ENCODE data around the gene SPACA7. TPM values are rescaled to one million over a fixed set of nuclear protein-coding genes. Genes with fewer than 3 reads are reported as not detected.

SPACA7 gene, protein sequence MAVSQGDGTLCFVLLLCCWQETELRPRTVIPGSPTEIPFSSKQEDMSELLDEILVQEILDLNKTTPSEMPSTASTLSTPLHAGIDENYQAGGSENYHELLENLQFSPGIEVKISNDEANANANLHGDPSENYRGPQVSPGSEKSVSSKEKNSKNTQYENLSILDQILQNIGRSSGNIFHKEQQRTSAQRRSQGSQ
- polyA plus RNA-seq (2012; ENCODE audit: insufficient read length, low read depth): not detected

DNA sequence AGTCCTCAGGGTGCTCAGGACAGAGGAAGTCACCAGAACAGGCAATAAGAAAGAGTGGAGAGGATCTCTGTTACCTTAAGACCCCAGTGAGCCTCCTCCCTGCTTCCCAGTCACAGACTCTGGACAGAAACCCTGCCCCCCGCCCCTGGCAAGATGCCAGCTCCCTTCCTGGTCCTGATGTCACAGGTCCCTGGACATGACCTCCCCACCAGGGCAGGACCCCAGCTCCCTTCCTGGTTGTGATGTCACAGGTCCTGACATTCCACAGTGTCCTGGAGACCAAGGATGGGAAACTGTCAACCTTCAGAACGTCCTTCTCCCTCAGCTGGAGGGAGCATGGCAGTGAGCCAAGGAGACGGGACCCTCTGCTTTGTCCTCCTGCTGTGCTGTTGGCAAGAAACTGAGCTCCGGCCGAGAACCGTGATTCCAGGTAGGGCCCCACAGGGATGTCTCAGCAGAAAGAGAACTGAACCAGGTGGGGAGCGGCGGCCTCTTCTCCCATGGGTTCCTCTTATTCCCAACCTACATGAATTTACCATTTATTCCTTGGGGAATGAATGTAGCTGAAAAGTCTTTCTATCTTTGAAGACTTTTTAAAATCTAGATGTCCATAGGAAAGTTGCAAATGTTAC, at the start of gene SPACA7:
SPACA7 (plus strand) TSS at position 306 of the 632 bp plus-strand sequence; CDS start at position 337, 31 bp downstream.
- TF ChIP-seq SIN3A (IDR thresholded peaks at IDR 0.05; ENCODE audit: borderline replicate concordance, insufficient read depth, low read length): no peak
- TF ChIP-seq POLR2AphosphoS5 (IDR thresholded peaks at IDR 0.05; ENCODE audit: low read depth, low read length): no peak
- no peak for TF ChIP-seq REST (IDR thresholded peaks at IDR 0.05; ENCODE audit: insufficient read depth in 1 of 2, low read depth in 2 of 2, low read length in 2 of 2)
- no peak for TF ChIP-seq TAF1 (IDR thresholded peaks at IDR 0.05; ENCODE audit: borderline replicate concordance, insufficient read depth, low read length)
- no peak for TF ChIP-seq FOXP2 (optimal IDR thresholded peaks at IDR 0.05; ENCODE audit: borderline replicate concordance, extremely low read depth, extremely low read length, insufficient read depth)

- TF ChIP-seq TAF1 (IDR thresholded peaks at IDR 0.05; ENCODE audit: borderline replicate concordance, insufficient read depth, low read length) (no peak), FOXP2 (optimal IDR thresholded peaks at IDR 0.05; ENCODE audit: borderline replicate concordance, extremely low read depth, extremely low read length, insufficient read depth) (no peak), POLR2AphosphoS5 (IDR thresholded peaks at IDR 0.05; ENCODE audit: low read depth, low read length) (no peak), SIN3A (IDR thresholded peaks at IDR 0.05; ENCODE audit: borderline replicate concordance, insufficient read depth, low read length) (no peak), REST (IDR thresholded peaks at IDR 0.05; ENCODE audit: insufficient read depth in 1 of 2, low read depth in 2 of 2, low read length in 2 of 2) (no peak)
Measured at GRCh38 chr13:112326821-112327370, 49.3 kb upstream of the SPACA7 start.

DNA sequence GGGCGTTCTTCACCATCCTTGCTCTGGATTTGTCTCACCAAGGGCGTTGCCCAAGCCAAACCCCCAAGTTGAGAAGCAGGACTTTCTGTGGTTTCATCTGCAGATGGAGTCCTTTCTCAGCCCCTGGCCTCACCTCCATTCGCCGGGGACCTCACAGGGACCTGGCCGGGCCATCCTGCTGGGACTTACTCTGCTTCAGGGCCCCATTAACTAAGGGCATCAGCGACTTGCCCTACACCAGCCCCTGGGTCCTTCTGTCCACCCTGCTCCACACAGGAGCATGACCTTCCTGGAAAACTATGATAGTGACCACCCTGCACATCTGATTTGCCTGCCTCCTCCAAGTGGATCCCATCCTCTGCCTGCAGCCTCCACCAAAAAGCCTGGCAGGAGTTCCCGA, 47.2 kb upstream of the SPACA7 start:
- TF ChIP-seq SIN3A (IDR thresholded peaks at IDR 0.05; ENCODE audit: borderline replicate concordance, insufficient read depth, low read length): no peak
- TF ChIP-seq REST (IDR thresholded peaks at IDR 0.05; ENCODE audit: insufficient read depth in 1 of 2, low read depth in 2 of 2, low read length in 2 of 2): no peak
- no peak for TF ChIP-seq POLR2AphosphoS5 (IDR thresholded peaks at IDR 0.05; ENCODE audit: low read depth, low read length)
- TF ChIP-seq FOXP2 (optimal IDR thresholded peaks at IDR 0.05; ENCODE audit: borderline replicate concordance, extremely low read depth, extremely low read length, insufficient read depth): no peak
- no peak for TF ChIP-seq TAF1 (IDR thresholded peaks at IDR 0.05; ENCODE audit: borderline replicate concordance, insufficient read depth, low read length)

DNA sequence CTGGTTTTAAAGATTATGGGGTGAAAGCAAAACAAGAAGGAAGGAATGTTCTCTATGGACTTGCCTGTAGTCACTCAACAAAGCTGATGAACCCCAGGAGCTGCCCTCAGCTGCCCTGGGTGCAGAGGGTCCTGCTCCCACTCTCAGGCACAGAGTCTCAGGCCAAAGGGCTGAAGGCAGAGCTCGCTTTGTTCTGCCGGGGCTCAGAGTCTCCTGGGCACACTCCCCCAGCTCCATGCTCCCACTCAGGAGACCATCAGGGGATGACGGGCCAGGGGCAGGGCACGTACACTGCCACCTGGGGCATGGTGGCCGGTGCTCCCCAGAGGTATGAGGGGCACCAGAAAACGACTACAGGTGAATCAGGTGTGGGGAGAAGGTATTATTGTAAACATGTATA, 46.8 kb upstream of the SPACA7 start:
- TF ChIP-seq POLR2AphosphoS5 (IDR thresholded peaks at IDR 0.05; ENCODE audit: low read depth, low read length) (no peak), FOXP2 (optimal IDR thresholded peaks at IDR 0.05; ENCODE audit: borderline replicate concordance, extremely low read depth, extremely low read length, insufficient read depth) (no peak), SIN3A (IDR thresholded peaks at IDR 0.05; ENCODE audit: borderline replicate concordance, insufficient read depth, low read length) (no peak), TAF1 (IDR thresholded peaks at IDR 0.05; ENCODE audit: borderline replicate concordance, insufficient read depth, low read length) (no peak), REST (IDR thresholded peaks at IDR 0.05; ENCODE audit: insufficient read depth in 1 of 2, low read depth in 2 of 2, low read length in 2 of 2) (no peak)

Measured in PFSK-1 (cell line).